DND-41 (cell line): ENCODE measurements around the gene HEG1.

Source experiments
- ATAC-seq: fragments of 200-7000 bp; cut with Tn5 transposase; 3 replicates; pipeline ENCODE4 v1.9.1; 2021; ENCODE audit warnings: low read depth; ENCODE audit not compliant: insufficient read depth
- DNase-seq: peaks from one replicate; pipeline ENCODE4 v3.0.0-alpha.2; 2020
- H2AFZ ChIP-seq: 2 replicates; pipeline ENCODE4 v1.6.0; 2012; ENCODE audit warnings: low read depth, low read length
- H3K27ac ChIP-seq: 2 replicates; pipeline ENCODE4 v1.5.1; 2012; ENCODE audit warnings: low read length, inconsistent platforms
- H3K27me3 ChIP-seq: fragments of 200-600 bp; sonication (generic); 2 replicates; pipeline ENCODE4 v1.6.0; 2012; ENCODE audit warnings: low read length, mild to moderate bottlenecking, inconsistent platforms; ENCODE audit not compliant: insufficient read depth, poor library complexity
- H3K36me3 ChIP-seq: 2 replicates; pipeline ENCODE4 v1.5.1; 2012; ENCODE audit warnings: low read length, inconsistent platforms; ENCODE audit not compliant: insufficient read depth
- H3K4me1 ChIP-seq: 2 replicates; pipeline ENCODE4 v1.5.1; 2012; ENCODE audit warnings: mild to moderate bottlenecking, low read length; ENCODE audit not compliant: insufficient read depth
- H3K4me2 ChIP-seq: 2 replicates; pipeline ENCODE4 v1.6.0; 2012; ENCODE audit warnings: mild to moderate bottlenecking, moderate library complexity, low read length, inconsistent platforms; ENCODE audit not compliant: insufficient read depth
- H3K4me3 ChIP-seq, 2 experiments: fragments of 200-600 bp in 1 of 2; shearing (Covaris generic) in 1 of 2; 2 replicates each; pipeline ENCODE4 v1.5.1; 2012 to 2016; ENCODE audit warnings: inconsistent platforms in 2 of 2, low read length in 2 of 2, mild to moderate bottlenecking in 2 of 2, low read depth in 1 of 2, moderate library complexity in 1 of 2
- H3K79me2 ChIP-seq: 2 replicates; pipeline ENCODE4 v1.6.0; 2012; ENCODE audit warnings: low read length, inconsistent platforms; ENCODE audit not compliant: insufficient read depth
- H3K9ac ChIP-seq: 2 replicates; pipeline ENCODE4 v1.6.0; 2012; ENCODE audit warnings: low read depth, mild to moderate bottlenecking, inconsistent platforms, low read length, moderate library complexity
- H3K9me3 ChIP-seq: 2 replicates; pipeline ENCODE4 v1.5.1; 2012; ENCODE audit warnings: low read length, moderate library complexity, mild to moderate bottlenecking, inconsistent platforms; ENCODE audit not compliant: insufficient read depth, severe bottlenecking
- H4K20me1 ChIP-seq: 2 replicates; pipeline ENCODE4 v1.6.0; 2012; ENCODE audit warnings: low read length; ENCODE audit not compliant: insufficient read depth
- CTCF ChIP-seq: IDR thresholded peaks from 2 replicates; pipeline ENCODE4 v1.5.1; 2012; ENCODE audit warnings: borderline replicate concordance, low read length, moderate library complexity, mild to moderate bottlenecking; ENCODE audit not compliant: poor library complexity, severe bottlenecking; ENCODE audit errors: extremely low read depth
- EZH2 ChIP-seq: IDR thresholded peaks from 3 replicates; pipeline ENCODE4 v1.6.1; 2012; ENCODE audit warnings: borderline replicate concordance, low read depth, mild to moderate bottlenecking, moderate library complexity, low read length, inconsistent platforms; ENCODE audit not compliant: severe bottlenecking

The HEG1 gene

GRCh38 chr3:125050488-125051090 lies 5.2 kb downstream of the HEG1 start:
- H3K9me3 ChIP-seq: no peaks in the 10 kb centered on the region
- H3K27me3 ChIP-seq: no peaks in the 10 kb centered on the region
- DNase-seq (no peak), ATAC-seq (no peak)
- peaks cover 48% of the 10 kb centered on the region for H4K20me1 ChIP-seq
- TF ChIP-seq CTCF: no peak
- no peak for TF ChIP-seq EZH2
- H3K27ac ChIP-seq: no peak overlapping the region
- peak overlapping the region; percentile 80; the same call in 1 of the 2 replicates for H3K4me2 ChIP-seq
- H3K4me3 ChIP-seq: no peak overlapping the region
- no peak overlapping the region for H3K9ac ChIP-seq
- no peaks in the 10 kb centered on the region for H3K79me2 ChIP-seq
- H3K36me3 ChIP-seq: no peaks in the 10 kb centered on the region
- H2AFZ ChIP-seq: no peak overlapping the region
- peaks cover 48% of the 10 kb centered on the region for H3K4me1 ChIP-seq

- no peaks in the 10 kb centered on the region for H3K79me2 ChIP-seq
- no peaks in the 10 kb centered on the region for H3K27me3 ChIP-seq
- no peak for TF ChIP-seq CTCF
- no peak for TF ChIP-seq EZH2
- no peaks in the 10 kb centered on the region for H3K36me3 ChIP-seq
- H3K9ac ChIP-seq: no peak overlapping the region
- H3K9me3 ChIP-seq: no peaks in the 10 kb centered on the region
- H2AFZ ChIP-seq: no peak overlapping the region
- ATAC-seq: no peak
- H3K27ac ChIP-seq: no peak overlapping the region
- H3K4me3 ChIP-seq: no peak overlapping the region
- peaks cover 45% of the 10 kb centered on the region for H4K20me1 ChIP-seq
- H3K4me1 ChIP-seq: peaks cover 30% of the 10 kb centered on the region
- no peak overlapping the region for H3K4me2 ChIP-seq
- no peak for DNase-seq
These were observed 7.5 kb downstream of the HEG1 start for GRCh38 chr3:125048282-125048681.

- no peak for TF ChIP-seq CTCF
- TF ChIP-seq EZH2: no peak
- ATAC-seq (no peak), DNase-seq (no peak)
- peaks cover 29% of the 10 kb centered on the region; the same call in 1 of the 2 replicates for H4K20me1 ChIP-seq
- H3K27ac ChIP-seq: no peak overlapping the region
- no peaks in the 10 kb centered on the region for H3K9me3 ChIP-seq
- H3K9ac ChIP-seq: no peak overlapping the region
- H3K27me3 ChIP-seq: no peaks in the 10 kb centered on the region
- H3K4me3 ChIP-seq: no peak overlapping the region
- no peaks in the 10 kb centered on the region for H3K79me2 ChIP-seq
- no peak overlapping the region for H2AFZ ChIP-seq
- H3K4me1 ChIP-seq: peaks cover 7% of the 10 kb centered on the region
- no peak overlapping the region for H3K4me2 ChIP-seq
- H3K36me3 ChIP-seq: no peaks in the 10 kb centered on the region
These were observed 9.8 kb downstream of the HEG1 start for GRCh38 chr3:125045965-125046364.
